Calu3 (cell line): ENCODE results near the gene COL6A2. TPM values are rescaled to one million over a fixed set of nuclear protein-coding genes. Genes with fewer than 3 reads are reported as not detected.

Experiments used
- BruUV-seq: library from RNA; stranded (reverse); fragments of 400-500 nt; replicated peaks from 2 replicates; lab custom pipeline; 2021; lab: Mats Ljungman, UMichigan
- CTCF ChIA-PET: fragments of 300-600 bp; sonication (Branson Sonifier 250); formaldehyde crosslinking; loops from one replicate; lab custom pipeline; 2022; ENCODE audit warnings: antibody characterized with exemption; lab: Charles Lee
- DNase-seq: peaks from one replicate; pipeline ENCODE4 v3.0.0; 2022
- H3K27ac Mint-ChIP-seq: one replicate; pipeline ENCODE4 v1.8.0; 2022; ENCODE audit warnings: mixed read lengths; ENCODE audit not compliant: unreplicated experiment
- H3K27me3 Mint-ChIP-seq: one replicate; pipeline ENCODE4 v1.8.0; 2022; ENCODE audit warnings: mixed read lengths; ENCODE audit not compliant: unreplicated experiment
- H3K36me3 Mint-ChIP-seq: one replicate; pipeline ENCODE4 v1.8.0; 2022; ENCODE audit warnings: mild to moderate bottlenecking, moderate library complexity, mixed read lengths; ENCODE audit not compliant: insufficient read depth, unreplicated experiment
- H3K4me1 Mint-ChIP-seq: one replicate; pipeline ENCODE4 v1.8.0; 2022; ENCODE audit warnings: mild to moderate bottlenecking, low read depth, mixed read lengths; ENCODE audit not compliant: unreplicated experiment
- H3K4me3 Mint-ChIP-seq: one replicate; pipeline ENCODE4 v1.8.0; 2022; ENCODE audit warnings: mild to moderate bottlenecking, low read depth, moderate library complexity, mixed read lengths; ENCODE audit not compliant: unreplicated experiment
- H3K9me3 Mint-ChIP-seq: one replicate; pipeline ENCODE4 v1.8.0; 2022; ENCODE audit warnings: low read depth, mixed read lengths; ENCODE audit not compliant: unreplicated experiment
- CTCF ChIP-seq: fragments of 200-600 bp; IDR thresholded peaks from one replicate; pipeline ENCODE4 v1.8.0; 2022; ENCODE audit warnings: antibody characterized with exemption; ENCODE audit not compliant: unreplicated experiment
- intact Hi-C: fragments of 100-400 bp; cut with micrococcal nuclease; formaldehyde crosslinking; loops from one replicate; pipeline ENCODE4 v1.10.0; 2022; ENCODE audit not compliant: unreplicated experiment
- total RNA-seq: library from RNA; stranded (reverse); gene quantifications from 2 replicates; pipeline ENCODE4 v1.2.3, GENCODE V29; 2022

The COL6A2 gene
- total RNA-seq, 1 experiment from 2014 or later: 3.4 TPM

GRCh38 chr21:46161633-46162592 lies 64.0 kb downstream of the COL6A2 start:
- Mint-ChIP-seq H3K9me3 (no peaks in the 10 kb centered on the region), H3K36me3 (peaks cover 16% of the 10 kb centered on the region), H3K27ac (no peak overlapping the region), H3K4me1 (no peaks in the 10 kb centered on the region), H3K27me3 (peaks cover 16% of the 10 kb centered on the region), H3K4me3 (no peak overlapping the region)
- CTCF ChIA-PET: no interaction called here
- intact Hi-C loops: no loop called here
- no peak for TF ChIP-seq CTCF
- DNase-seq: no peak
- no TSS peak for BruUV-seq

GRCh38 chr21:46163380-46163779 lies 65.5 kb downstream of the COL6A2 start:
- no peak for TF ChIP-seq CTCF
- CTCF ChIA-PET: no interaction called here
- Mint-ChIP-seq H3K27ac (no peak overlapping the region), H3K27me3 (peaks cover 16% of the 10 kb centered on the region), H3K36me3 (peaks cover 16% of the 10 kb centered on the region), H3K9me3 (no peaks in the 10 kb centered on the region), H3K4me1 (no peaks in the 10 kb centered on the region), H3K4me3 (no peak overlapping the region)
- intact Hi-C loops: no loop called here
- no peak for DNase-seq
- BruUV-seq: no TSS peak

GRCh38 chr21:46165098-46165497 lies 67.2 kb downstream of the COL6A2 start:
- Mint-ChIP-seq H3K4me1 (no peaks in the 10 kb centered on the region), H3K27me3 (peaks cover 16% of the 10 kb centered on the region), H3K9me3 (no peaks in the 10 kb centered on the region), H3K36me3 (peaks cover 11% of the 10 kb centered on the region), H3K27ac (no peak overlapping the region), H3K4me3 (no peak overlapping the region)
- BruUV-seq: no TSS peak
- intact Hi-C loops: no loop called here
- no peak for TF ChIP-seq CTCF
- no peak for DNase-seq
- CTCF ChIA-PET: no interaction called here

GRCh38 chr21:46168238-46168637 lies 70.3 kb downstream of the COL6A2 start:
- BruUV-seq: no TSS peak
- TF ChIP-seq CTCF: no peak
- no peaks in the 10 kb centered on the region for H3K4me1 Mint-ChIP-seq
- DNase-seq: no peak
- no peaks in the 10 kb centered on the region for H3K9me3 Mint-ChIP-seq
- no peak overlapping the region for H3K27ac Mint-ChIP-seq
- CTCF ChIA-PET: no interaction called here
- no peak overlapping the region for H3K4me3 Mint-ChIP-seq
- no peaks in the 10 kb centered on the region for H3K36me3 Mint-ChIP-seq
- intact Hi-C loops: no loop called here
- H3K27me3 Mint-ChIP-seq: peaks cover 6% of the 10 kb centered on the region
